Erythroblast (primary cell): ENCODE data around the gene ITGB1.

ENCODE experiments used
- GATA1 ChIP-seq: IDR thresholded peaks from 2 replicates; pipeline ENCODE4 v1.6.1; 2011; ENCODE audit warnings: low read depth, mild to moderate bottlenecking, control low read depth, low read length, moderate library complexity
- POLR2A ChIP-seq: IDR thresholded peaks from 2 replicates; pipeline ENCODE4 v1.6.1; 2011; ENCODE audit warnings: mild to moderate bottlenecking, low read length

DNA sequence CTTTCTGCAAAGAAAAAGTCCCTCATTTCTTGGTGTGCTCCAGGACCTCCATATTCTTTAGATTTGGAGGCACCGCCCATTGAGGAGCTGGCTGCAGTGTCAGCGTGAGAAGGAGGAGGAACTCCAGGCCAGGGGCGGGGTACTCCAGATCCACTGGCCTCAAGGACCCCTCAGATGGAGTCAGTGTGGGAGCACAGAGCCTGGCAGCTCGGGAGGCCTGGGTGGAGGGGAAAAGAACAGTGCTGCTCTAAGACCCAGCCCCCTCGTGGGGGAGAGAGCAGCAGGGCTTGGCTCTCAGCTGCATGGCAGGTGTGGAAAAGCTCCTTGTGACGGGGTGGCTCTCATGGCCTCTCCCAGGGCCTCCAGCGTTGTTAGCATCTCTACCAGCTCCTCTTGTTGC lies 70.5 kb downstream of the ITGB1 start:
- TF ChIP-seq POLR2A (no peak), GATA1 (no peak)
